ENCODE results near the gene GPT2. TPM values are rescaled to one million over a fixed set of nuclear protein-coding genes. Genes with fewer than 3 reads are reported as not detected.
A peak's percentile ranks its signal among the peaks of the same experiment; 100 is the strongest.
"Not testable (repeated sequence)": the region's sequence is repeated elsewhere in the genome, so short reads cannot be mapped to it uniquely, and the experiment has no call there.

The GPT2 gene
- total RNA-seq, 1 donor from 2014 or later = 70.2 TPM

DNA sequence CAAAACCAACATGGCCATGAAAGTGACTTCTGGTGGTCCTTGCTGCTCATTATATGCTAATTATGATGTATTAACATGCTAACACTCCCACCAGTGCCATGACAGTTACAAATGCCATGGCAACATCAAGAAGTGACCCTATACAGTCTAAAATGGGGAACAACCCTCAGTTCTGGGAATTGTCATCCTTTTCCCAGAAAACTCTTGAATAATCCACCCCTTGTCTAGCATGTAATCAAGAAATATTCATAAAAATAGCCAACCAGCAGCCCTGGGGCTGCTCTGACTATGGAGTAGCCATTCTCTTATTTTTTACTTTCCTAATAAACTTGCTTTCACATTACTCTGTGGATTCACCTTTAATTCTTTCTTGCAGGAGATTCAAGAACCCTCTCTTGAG lies 53.4 kb downstream of the GPT2 start:
- H3K4me3 Mint-ChIP-seq (ENCODE audit: unreplicated experiment) = no peak overlapping the region
- H3K79me2 ChIP-seq (ENCODE audit: insufficient read depth, low read length) = no peaks in the 10 kb centered on the region
- H3K4me3 ChIP-seq (ENCODE audit: insufficient read depth, low read depth, low read length) = no peak overlapping the region
- H3K9me3 ChIP-seq (ENCODE audit: insufficient read depth, low read depth, low read length) = no peaks in the 10 kb centered on the region
- no peaks in the 10 kb centered on the region for H3K27me3 ChIP-seq (ENCODE audit: insufficient read depth, low read length)
- H3K36me3 Mint-ChIP-seq (ENCODE audit: low read depth, unreplicated experiment) = peaks cover 2% of the 10 kb centered on the region
- H3K27ac ChIP-seq (ENCODE audit: low read depth, low read length) = no peak overlapping the region
- no peaks in the 10 kb centered on the region for H3K27me3 Mint-ChIP-seq (ENCODE audit: low read depth, unreplicated experiment)
- DNase-seq (ENCODE audit: low read depth) (no peak), FAIRE-seq (no peak)
- no peaks in the 10 kb centered on the region for H3K36me3 ChIP-seq (ENCODE audit: insufficient read depth, low read length)
- H3K4me1 ChIP-seq (ENCODE audit: insufficient read depth, low read length) = no peaks in the 10 kb centered on the region
- H3K9ac ChIP-seq (ENCODE audit: low read length) = no peak overlapping the region
- peaks cover 2% of the 10 kb centered on the region for H3K9me3 Mint-ChIP-seq (ENCODE audit: unreplicated experiment)
- H4K20me1 ChIP-seq (ENCODE audit: insufficient read depth, low read length) = no peaks in the 10 kb centered on the region
- H3K4me2 ChIP-seq (ENCODE audit: low read length) = no peak overlapping the region
- no peak overlapping the region for H2AFZ ChIP-seq (ENCODE audit: low read depth, low read length)
- H3K27ac Mint-ChIP-seq (ENCODE audit: unreplicated experiment) = no peak overlapping the region
- no peak for TF ChIP-seq CTCF (IDR thresholded peaks at IDR 0.05; ENCODE audit: insufficient read depth, low read depth, low read length)
- TF ChIP-seq EZH2 (IDR thresholded peaks at IDR 0.05; ENCODE audit: insufficient read depth, low read length) = no peak
- H3K4me1 Mint-ChIP-seq (ENCODE audit: low read depth, unreplicated experiment) = no peaks in the 10 kb centered on the region

- H3K4me1 Mint-ChIP-seq (ENCODE audit: low read depth, unreplicated experiment); DNase-seq (ENCODE audit: low read depth); H4K20me1 ChIP-seq (ENCODE audit: insufficient read depth, low read length); H3K4me3 ChIP-seq (ENCODE audit: insufficient read depth, low read depth, low read length); H3K9ac ChIP-seq (ENCODE audit: low read length); H3K27ac ChIP-seq (ENCODE audit: low read depth, low read length); H3K36me3 ChIP-seq (ENCODE audit: insufficient read depth, low read length); H3K4me1 ChIP-seq (ENCODE audit: insufficient read depth, low read length); H3K9me3 ChIP-seq (ENCODE audit: insufficient read depth, low read depth, low read length); H3K27me3 ChIP-seq (ENCODE audit: insufficient read depth, low read length); H3K36me3 Mint-ChIP-seq (ENCODE audit: low read depth, unreplicated experiment); H3K27ac Mint-ChIP-seq (ENCODE audit: unreplicated experiment); H3K9me3 Mint-ChIP-seq (ENCODE audit: unreplicated experiment); H2AFZ ChIP-seq (ENCODE audit: low read depth, low read length); H3K4me2 ChIP-seq (ENCODE audit: low read length); H3K4me3 Mint-ChIP-seq (ENCODE audit: unreplicated experiment); H3K79me2 ChIP-seq (ENCODE audit: insufficient read depth, low read length); H3K27me3 Mint-ChIP-seq (ENCODE audit: low read depth, unreplicated experiment); FAIRE-seq: not testable (repeated sequence)
These were observed 60.6 kb downstream of the GPT2 start for GRCh38 chr16:46944713-46945112.

DNA sequence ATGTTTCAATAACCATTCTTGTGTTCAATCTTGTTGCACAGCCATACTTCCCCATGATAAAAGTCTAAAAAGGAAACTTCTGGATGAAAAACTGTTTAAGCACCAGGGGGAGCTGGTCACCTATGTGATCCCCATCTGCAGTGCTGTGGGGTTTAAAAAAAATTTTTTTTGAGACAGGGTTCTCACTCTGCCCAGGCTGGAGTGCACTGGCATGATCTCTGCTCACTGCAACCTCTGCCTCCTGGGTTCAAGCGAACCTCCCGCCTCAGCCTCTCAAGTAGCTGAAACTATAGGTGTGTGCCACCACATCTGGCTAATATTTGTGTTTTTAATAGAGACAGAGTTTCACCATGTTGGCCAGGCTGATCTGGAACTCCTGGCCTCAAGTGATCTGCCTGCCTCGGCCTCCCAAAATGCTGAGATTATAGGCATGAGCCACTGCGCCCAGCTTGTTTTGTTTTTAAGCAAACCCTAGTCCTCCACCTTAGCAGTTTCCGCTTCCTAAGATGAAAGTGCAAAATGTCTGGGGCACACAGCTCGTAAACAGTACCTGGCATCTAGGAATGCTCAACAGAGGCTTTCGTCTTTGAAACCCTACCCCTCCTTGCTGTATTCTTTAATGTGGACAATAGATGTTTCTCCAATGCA lies 63.9 kb downstream of the GPT2 start:
- Mint-ChIP-seq H3K4me3 (ENCODE audit: unreplicated experiment) (no peak overlapping the region), H3K9me3 (ENCODE audit: unreplicated experiment) (no peaks in the 10 kb centered on the region), H3K4me1 (ENCODE audit: low read depth, unreplicated experiment) (peaks cover 3% of the 10 kb centered on the region), H3K36me3 (ENCODE audit: low read depth, unreplicated experiment) (no peaks in the 10 kb centered on the region), H3K27me3 (ENCODE audit: low read depth, unreplicated experiment) (no peaks in the 10 kb centered on the region), H3K27ac (ENCODE audit: unreplicated experiment) (no peak overlapping the region)
- Histone ChIP-seq H2AFZ (ENCODE audit: low read depth, low read length) (no peak overlapping the region), H3K36me3 (ENCODE audit: insufficient read depth, low read length) (no peaks in the 10 kb centered on the region), H4K20me1 (ENCODE audit: insufficient read depth, low read length) (no peaks in the 10 kb centered on the region), H3K4me1 (ENCODE audit: insufficient read depth, low read length) (no peaks in the 10 kb centered on the region), H3K9me3 (ENCODE audit: insufficient read depth, low read depth, low read length) (no peaks in the 10 kb centered on the region), H3K4me2 (ENCODE audit: low read length) (no peak overlapping the region), H3K4me3 (ENCODE audit: insufficient read depth, low read depth, low read length) (no peak overlapping the region), H3K27ac (ENCODE audit: low read depth, low read length) (no peak overlapping the region), H3K9ac (ENCODE audit: low read length) (no peak overlapping the region), H3K27me3 (ENCODE audit: insufficient read depth, low read length) (no peaks in the 10 kb centered on the region), H3K79me2 (ENCODE audit: insufficient read depth, low read length) (no peaks in the 10 kb centered on the region)
- no peak for FAIRE-seq
- DNase-seq (ENCODE audit: low read depth) = peak; percentile 4
- TF ChIP-seq EZH2 (IDR thresholded peaks at IDR 0.05; ENCODE audit: insufficient read depth, low read length) (no peak), CTCF (IDR thresholded peaks at IDR 0.05; ENCODE audit: insufficient read depth, low read depth, low read length) (peak; percentile 63)

All from astrocyte (in vitro differentiated cells and primary cell).